ENCODE data around the gene BRWD1.

DNA sequence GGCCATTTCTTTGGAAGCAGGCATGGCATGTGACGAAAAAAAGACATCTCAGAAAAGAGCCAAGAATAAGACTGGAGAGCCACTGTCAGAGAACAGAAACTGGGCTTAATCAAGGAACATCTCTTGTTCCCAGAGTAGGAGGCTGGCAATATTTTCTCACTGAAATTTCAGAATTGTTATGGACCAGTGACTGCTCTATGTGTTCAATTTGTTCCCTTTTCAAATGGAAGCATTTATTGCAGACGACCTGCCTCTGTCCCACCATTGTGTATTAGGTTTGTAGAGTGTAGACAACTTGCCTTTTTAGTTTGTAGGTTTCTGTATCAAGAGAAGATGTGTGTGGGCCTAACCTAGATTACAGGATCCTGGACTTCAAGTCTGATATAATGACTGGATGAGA, 148.9 kb downstream of the BRWD1 start:
- TF ChIP-seq, protein P1, sequence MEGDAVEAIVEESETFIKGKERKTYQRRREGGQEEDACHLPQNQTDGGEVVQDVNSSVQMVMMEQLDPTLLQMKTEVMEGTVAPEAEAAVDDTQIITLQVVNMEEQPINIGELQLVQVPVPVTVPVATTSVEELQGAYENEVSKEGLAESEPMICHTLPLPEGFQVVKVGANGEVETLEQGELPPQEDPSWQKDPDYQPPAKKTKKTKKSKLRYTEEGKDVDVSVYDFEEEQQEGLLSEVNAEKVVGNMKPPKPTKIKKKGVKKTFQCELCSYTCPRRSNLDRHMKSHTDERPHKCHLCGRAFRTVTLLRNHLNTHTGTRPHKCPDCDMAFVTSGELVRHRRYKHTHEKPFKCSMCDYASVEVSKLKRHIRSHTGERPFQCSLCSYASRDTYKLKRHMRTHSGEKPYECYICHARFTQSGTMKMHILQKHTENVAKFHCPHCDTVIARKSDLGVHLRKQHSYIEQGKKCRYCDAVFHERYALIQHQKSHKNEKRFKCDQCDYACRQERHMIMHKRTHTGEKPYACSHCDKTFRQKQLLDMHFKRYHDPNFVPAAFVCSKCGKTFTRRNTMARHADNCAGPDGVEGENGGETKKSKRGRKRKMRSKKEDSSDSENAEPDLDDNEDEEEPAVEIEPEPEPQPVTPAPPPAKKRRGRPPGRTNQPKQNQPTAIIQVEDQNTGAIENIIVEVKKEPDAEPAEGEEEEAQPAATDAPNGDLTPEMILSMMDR (IDR thresholded peaks at IDR 0.05; ENCODE audit: borderline replicate concordance, extremely low read depth, low read length, poor library complexity, severe bottlenecking): no peak
- TF ChIP-seq EZH2 (IDR thresholded peaks at IDR 0.05; ENCODE audit: borderline replicate concordance, low read depth, low read length, severe bottlenecking): no peak
